ENCODE results near the gene LRRC59.
"Not testable (repeated sequence)": the region's sequence is repeated elsewhere in the genome, so short reads cannot be mapped to it uniquely, and the experiment has no call there.

LRRC59 gene

GRCh38 chr17:50345432-50346312 lies 51.7 kb downstream of the LRRC59 start, which contains the start of gene XYLT2:
Gene XYLT2, plus strand, starts transcription at chr17:50346126. Its CDS starts 15 bp downstream, at chr17:50346141.
- peak; percentile 60 for DNase-seq

GRCh38 chr17:50344731-50345365 lies 52.5 kb downstream of the LRRC59 start:
- DNase-seq, result no peak

GRCh38 chr17:50339381-50339780 lies 57.9 kb downstream of the LRRC59 start:
- DNase-seq, result no peak

GRCh38 chr17:50338645-50339044 lies 58.7 kb downstream of the LRRC59 start:
- DNase-seq, result no peak

- DNase-seq, result no peak
These were observed 59.4 kb downstream of the LRRC59 start for GRCh38 chr17:50337956-50338355.

- not testable (repeated sequence) for DNase-seq
These were observed 63.8 kb downstream of the LRRC59 start for GRCh38 chr17:50333291-50334057.

- no peak for DNase-seq
These were observed 65.1 kb downstream of the LRRC59 start for GRCh38 chr17:50332196-50332595.
